DMS153 (cell line): ENCODE data around the gene DSTN.

Source experiments
- DNase-seq: peaks from one replicate; lab custom pipeline; 2025; lab: John Stamatoyannopoulos, UW

DSTN gene

GRCh38 chr20:17580895-17581294, 11.0 kb downstream of the DSTN start:
- DNase-seq: no peak

- no peak for DNase-seq
Observed at GRCh38 chr20:17583126-17583525, 13.3 kb downstream of the DSTN start.

GRCh38 chr20:17584689-17585088, 14.8 kb downstream of the DSTN start:
- no peak for DNase-seq

GRCh38 chr20:17586250-17586649, 16.4 kb downstream of the DSTN start:
- DNase-seq: no peak

- no peak for DNase-seq
Observed at GRCh38 chr20:17587148-17587547, 17.3 kb downstream of the DSTN start.

- no peak for DNase-seq
Observed at GRCh38 chr20:17587824-17588223, 17.9 kb downstream of the DSTN start.

GRCh38 chr20:17589161-17589834, 19.4 kb downstream of the DSTN start:
- DNase-seq: no peak

- no peak for DNase-seq
Observed at GRCh38 chr20:17590245-17590644, 20.4 kb downstream of the DSTN start.

GRCh38 chr20:17593902-17594301, 24.0 kb downstream of the DSTN start:
- DNase-seq: no peak

GRCh38 chr20:17594443-17594842, 24.6 kb downstream of the DSTN start:
- DNase-seq: no peak

GRCh38 chr20:17595856-17596255, 26.0 kb downstream of the DSTN start:
- DNase-seq: no peak

- DNase-seq: no peak
Observed at GRCh38 chr20:17598013-17598550, 28.2 kb downstream of the DSTN start.

- DNase-seq: no peak
Observed at GRCh38 chr20:17601957-17602356, 32.1 kb downstream of the DSTN start.

- DNase-seq: no peak
Observed at GRCh38 chr20:17602493-17602892, 32.6 kb downstream of the DSTN start.

- DNase-seq: no peak
Observed at GRCh38 chr20:17605131-17605660, 35.3 kb downstream of the DSTN start.

GRCh38 chr20:17606001-17606400, 36.1 kb downstream of the DSTN start:
- DNase-seq: no peak

- no peak for DNase-seq
Observed at GRCh38 chr20:17608701-17609497, 39.0 kb downstream of the DSTN start.

GRCh38 chr20:17609811-17610377, 40.0 kb downstream of the DSTN start:
- no peak for DNase-seq

GRCh38 chr20:17610566-17611289, 40.9 kb downstream of the DSTN start:
- DNase-seq: no peak

- DNase-seq: no peak
Observed at GRCh38 chr20:17611290-17611539, 41.3 kb downstream of the DSTN start.

- peak; percentile 6 for DNase-seq
Observed at GRCh38 chr20:17611540-17612286, 41.8 kb downstream of the DSTN start.
